ENCODE data around the gene FAM228B.

FAM228B gene

GRCh38 chr2:24203029-24203786 is 79.9 kb downstream of the FAM228B start:
- DNase-seq (ENCODE audit: low read depth in 2 of 2): no peak

GRCh38 chr2:24203787-24204150 is 80.5 kb downstream of the FAM228B start:
- no peak for DNase-seq (ENCODE audit: low read depth in 2 of 2)

GRCh38 chr2:24204505-24204904 is 81.2 kb downstream of the FAM228B start:
- DNase-seq (ENCODE audit: low read depth in 2 of 2): no peak

- DNase-seq (ENCODE audit: low read depth in 2 of 2): no peak
Measured at GRCh38 chr2:24205131-24205530, 81.9 kb downstream of the FAM228B start.

- DNase-seq (ENCODE audit: low read depth in 2 of 2): no peak
Measured at GRCh38 chr2:24206242-24206641, 83.0 kb downstream of the FAM228B start.

- no peak for DNase-seq (ENCODE audit: low read depth in 2 of 2)
Measured at GRCh38 chr2:24206714-24207113, 83.4 kb downstream of the FAM228B start.

- no peak for DNase-seq (ENCODE audit: low read depth in 2 of 2)
Measured at GRCh38 chr2:24207359-24207758, 84.1 kb downstream of the FAM228B start.

- DNase-seq (ENCODE audit: low read depth in 2 of 2): no peak
Measured at GRCh38 chr2:24208490-24208889, 85.2 kb downstream of the FAM228B start.

- no peak for DNase-seq (ENCODE audit: low read depth in 2 of 2)
Measured at GRCh38 chr2:24209389-24210105, 86.3 kb downstream of the FAM228B start.

GRCh38 chr2:24210106-24210455 is 86.8 kb downstream of the FAM228B start:
- DNase-seq (ENCODE audit: low read depth in 2 of 2): no peak

GRCh38 chr2:24210723-24211122 is 87.5 kb downstream of the FAM228B start:
- no peak for DNase-seq (ENCODE audit: low read depth in 2 of 2)

- no peak for DNase-seq (ENCODE audit: low read depth in 2 of 2)
Measured at GRCh38 chr2:24211408-24211807, 88.1 kb downstream of the FAM228B start.

- no peak for DNase-seq (ENCODE audit: low read depth in 2 of 2)
Measured at GRCh38 chr2:24214880-24215279, 91.6 kb downstream of the FAM228B start.

All from stimulated activated CD8-positive, alpha-beta memory T cell treated with anti-CD3 and anti-CD28 coated beads, Interleukin-2, amount 100 ng/mL, for 48 hours (primary cell).